GM12878 (cell line): ENCODE data around the gene TSBP1. TPM values are rescaled to one million over a fixed set of nuclear protein-coding genes. Genes with fewer than 3 reads are reported as not detected.

Experiments
- ATAC-seq: fragments of 200-7000 bp; cut with Tn5 transposase; 3 replicates; pipeline ENCODE4 v1.9.1; 2020; ENCODE audit warnings: mild to moderate bottlenecking, moderate library complexity
- BruUV-seq: library from RNA; stranded (reverse); fragments of 400-500 nt; replicated peaks from 2 replicates; lab custom pipeline; 2021; lab: Mats Ljungman, UMichigan
- CTCF ChIA-PET: fragments of 300-600 bp; sonication (Branson Sonifier 250); formaldehyde crosslinking; extraction: SDS; loops from one replicate; lab custom pipeline; 2021; ENCODE audit warnings: inconsistent platforms; lab: Yijun Ruan, JAX
- POLR2A ChIA-PET: fragments of 350-600 bp; formaldehyde crosslinking; extraction: SDS; loops from one replicate; lab custom pipeline; 2021; ENCODE audit warnings: inconsistent platforms; lab: Charles Lee
- RAD21 ChIA-PET: fragments of 300-600 bp; sonication (Branson Sonifier 250); formaldehyde crosslinking; loops from one replicate; lab custom pipeline; 2023; ENCODE audit warnings: antibody characterized with exemption; ENCODE audit not compliant: unreplicated experiment; lab: Charles Lee
- SMC1A ChIA-PET: fragments of 300-600 bp; sonication (Branson Sonifier 250); formaldehyde crosslinking; loops from one replicate; lab custom pipeline; 2023; ENCODE audit not compliant: unreplicated experiment, uncharacterized antibody; lab: Charles Lee
- DNase-seq: peaks from one replicate; pipeline ENCODE4 v3.0.0-alpha.2; 2011; ENCODE audit warnings: low read depth, low spot score
- FAIRE-seq: peaks from 3 replicates; lab custom pipeline; 2011; peaks lifted over from hg19 to GRCh38; lab: Jason Lieb, UNC
- H2AFZ ChIP-seq: 2 replicates; pipeline ENCODE4 v1.6.0; 2011; ENCODE audit warnings: low read depth, low read length, control low read depth; ENCODE audit not compliant: control insufficient read depth
- H3K27ac ChIP-seq: 2 replicates; pipeline ENCODE4 v1.5.1; 2011; ENCODE audit warnings: control low read depth; ENCODE audit not compliant: control insufficient read depth, insufficient read depth
- H3K27me3 ChIP-seq, 2 experiments: replicated peaks in 1 of 2; 2 replicates each; pipeline versions ENCODE4 v1.6.0 to v1.6.1; 2011; ENCODE audit warnings: low read length in 1 of 2; ENCODE audit not compliant: control insufficient read depth in 2 of 2, insufficient read depth in 2 of 2
- H3K36me3 ChIP-seq, 2 experiments: 2 replicates each; pipeline ENCODE4 v1.5.1; 2011; ENCODE audit warnings: low read length in 1 of 2; ENCODE audit not compliant: control insufficient read depth in 2 of 2, insufficient read depth in 2 of 2
- H3K4me1 ChIP-seq: 2 replicates; pipeline ENCODE4 v1.6.1; 2011; ENCODE audit warnings: mild to moderate bottlenecking, low read length, moderate library complexity, mixed read lengths; ENCODE audit not compliant: control insufficient read depth, insufficient read depth
- H3K4me2 ChIP-seq: 2 replicates; pipeline ENCODE4 v1.6.0; 2011; ENCODE audit warnings: control low read depth; ENCODE audit not compliant: control insufficient read depth, insufficient read depth
- H3K4me3 ChIP-seq: fragments of 200-600 bp; sonication (generic); 2 replicates; pipeline ENCODE4 v1.5.1; 2016
- H3K79me2 ChIP-seq: 2 replicates; pipeline ENCODE4 v1.6.0; 2011; ENCODE audit warnings: low read length; ENCODE audit not compliant: control insufficient read depth, insufficient read depth
- H3K9ac ChIP-seq: 2 replicates; pipeline ENCODE4 v1.8.0; 2011; ENCODE audit warnings: low read length, control low read depth, mixed read lengths; ENCODE audit not compliant: control insufficient read depth, insufficient read depth
- H3K9me3 ChIP-seq: replicated peaks from 3 replicates; pipeline ENCODE4 v1.5.1; 2011; ENCODE audit warnings: mild to moderate bottlenecking, low read length; ENCODE audit not compliant: control insufficient read depth, insufficient read depth
- H4K20me1 ChIP-seq: 2 replicates; pipeline ENCODE4 v1.6.0; 2011; ENCODE audit not compliant: control insufficient read depth, insufficient read depth
- ASH2L ChIP-seq: fragments of 300-600, 200-600 bp; sonication (generic); IDR thresholded peaks from 2 replicates; pipeline ENCODE4 v1.6.1; 2017; ENCODE audit warnings: low read depth, mild to moderate bottlenecking, borderline replicate concordance
- BACH1 ChIP-seq: fragments of 450-650 bp; IDR thresholded peaks from 2 replicates; pipeline ENCODE4 v1.6.1; 2017; ENCODE audit warnings: mild to moderate bottlenecking, borderline replicate concordance
- CREM ChIP-seq: IDR thresholded peaks from 2 replicates; pipeline ENCODE4 v1.6.1; 2014; ENCODE audit warnings: antibody characterized with exemption, low read depth
- EP300 ChIP-seq, 2 experiments: fragments of 150-350 bp in 1 of 2; IDR thresholded peaks; 2 replicates each; pipeline ENCODE4 v1.6.1; 2011 to 2012; ENCODE audit warnings: low read depth in 2 of 2, low read length in 2 of 2, borderline replicate concordance in 1 of 2, improper control_type of control experiment in 1 of 2, inconsistent platforms in 1 of 2; ENCODE audit not compliant: control insufficient read depth in 1 of 2
- ESRRA ChIP-seq: IDR thresholded peaks from 2 replicates; pipeline ENCODE4 v1.6.1; 2012; ENCODE audit warnings: mild to moderate bottlenecking, low read length, improper control_type of control experiment
- FOXM1 ChIP-seq: IDR thresholded peaks from 2 replicates; pipeline ENCODE4 v1.6.1; 2012; ENCODE audit warnings: low read depth, mild to moderate bottlenecking, inconsistent platforms, low read length, moderate library complexity
- HDAC2 ChIP-seq: fragments of 200-600 bp; sonication (generic); IDR thresholded peaks from 2 replicates; pipeline ENCODE4 v1.6.1; 2017
- JUNB ChIP-seq: IDR thresholded peaks from 2 replicates; pipeline ENCODE4 v1.6.1; 2016; ENCODE audit warnings: antibody characterized with exemption, mild to moderate bottlenecking
- LARP7 ChIP-seq: fragments of 450-650 bp; IDR thresholded peaks from 2 replicates; pipeline ENCODE4 v1.6.1; 2017; ENCODE audit warnings: mild to moderate bottlenecking
- MYC ChIP-seq: IDR thresholded peaks from 2 replicates; pipeline ENCODE4 v1.6.1; 2011; ENCODE audit warnings: mild to moderate bottlenecking, low read length, moderate library complexity, inconsistent platforms; ENCODE audit not compliant: insufficient read depth, insufficient replicate concordance, insufficient read length, severe bottlenecking
- NR2F1 ChIP-seq: fragments of 450-650 bp; conservative IDR thresholded peaks from 2 replicates; pipeline ENCODE4 v1.6.1; 2017; ENCODE audit warnings: mild to moderate bottlenecking
- PAX8 ChIP-seq: fragments of 450-650 bp; IDR thresholded peaks from 2 replicates; pipeline ENCODE4 v1.6.1; 2017; ENCODE audit warnings: mild to moderate bottlenecking, moderate library complexity
- PKNOX1 ChIP-seq: fragments of 450-650 bp; IDR thresholded peaks from 2 replicates; pipeline ENCODE4 v1.6.1; 2016; ENCODE audit warnings: mild to moderate bottlenecking
- POLR2AphosphoS5 ChIP-seq: IDR thresholded peaks from 2 replicates; pipeline ENCODE4 v1.6.1; 2011; ENCODE audit warnings: mild to moderate bottlenecking, low read length, inconsistent platforms
- RBBP5 ChIP-seq: fragments of 200-600 bp; sonication (generic); conservative IDR thresholded peaks from 2 replicates; pipeline ENCODE4 v1.6.1; 2016
- RELA ChIP-seq: fragments of 450-650 bp; IDR thresholded peaks from 2 replicates; pipeline ENCODE4 v1.8.0; 2014; ENCODE audit warnings: borderline replicate concordance; ENCODE audit not compliant: partially characterized antibody
- SMARCA5 ChIP-seq: fragments of 450-650 bp; IDR thresholded peaks from 2 replicates; pipeline ENCODE4 v1.6.1; 2017; ENCODE audit warnings: mild to moderate bottlenecking
- ZSCAN29 ChIP-seq: fragments of 450-650 bp; IDR thresholded peaks from 2 replicates; pipeline ENCODE4 v1.6.1; 2017; ENCODE audit warnings: mild to moderate bottlenecking, moderate library complexity
- ZZZ3 ChIP-seq: IDR thresholded peaks from 2 replicates; pipeline ENCODE4 v1.6.1; 2011; ENCODE audit warnings: low read depth; ENCODE audit not compliant: control insufficient read depth, insufficient read length
- in situ Hi-C: fragments of 300-500 bp; cut with MboI; formaldehyde crosslinking; loops from 9 replicates; pipeline ENCODE4 v1.14.3; 2018; ENCODE audit warnings: mixed read lengths
- intact Hi-C: fragments of 100-400 bp; cut with micrococcal nuclease; formaldehyde crosslinking; loops from one replicate; pipeline ENCODE4 v1.14.2; 2022; ENCODE audit not compliant: unreplicated experiment
- polyA plus RNA-seq, 11 experiments: library from polyadenylated mRNA; depleted of rRNA in 4 of 11; unstranded in 6 of 11; stranded (reverse) in 5 of 11; fragments of >200 nt; fragmentation: Nextera tagmentation in 4 of 11; fragmentation: Illumina TruSeq in 1 of 11; extraction: Ambion mirVana in 4 of 11; extraction: Trizol in 1 of 11; gene quantifications; 1 replicate in 1 of 11; 2 replicates in 10 of 11; pipeline versions ENCODE4 v1.2.1 to v1.2.3, GENCODE V29; 2011 to 2016; ENCODE audit warnings: inconsistent platforms in 2 of 11, missing spikeins in 2 of 11, low read depth in 1 of 11
- total RNA-seq, 4 experiments: library from RNA; depleted of rRNA in 3 of 4; stranded (reverse); fragments of >200 nt in 3 of 4; fragmentation: Illumina TruSeq in 1 of 4; extraction: Trizol in 1 of 4; gene quantifications; 2 replicates each; pipeline versions ENCODE4 v1.2.1 to v1.2.3, GENCODE V29; 2013 to 2021

The TSBP1 gene
- total and polyA plus RNA-seq, 10 of the 15 experiments (the other 5 are each of a cell fraction or from before 2014, with no cell fraction given): not detected

GRCh38 chr6:32329141-32329540 lies 42.6 kb downstream of the TSBP1 start:
- Histone ChIP-seq H3K27me3 (peaks cover 0 to 3% of the 10 kb centered on the region in 2 experiments; a peak in 2 of 4 replicates), H3K79me2 (no peaks in the 10 kb centered on the region)
- no TSS peak for BruUV-seq

More at GRCh38 chr6:32329141-32329540, 42.6 kb downstream of the TSBP1 start:
- in situ Hi-C loops (no loop called here), intact Hi-C loops (no loop called here)
- H3K4me1 ChIP-seq: peaks cover 6% of the 10 kb centered on the region
- ATAC-seq: no peak
- ChIA-PET SMC1A (no interaction called here), RAD21 (no interaction called here), POLR2A (no interaction called here), CTCF (no interaction called here)
- DNase-seq: no peak
- H3K36me3 ChIP-seq: no peaks in the 10 kb centered on the region
- H3K27ac ChIP-seq: no peak overlapping the region
- H2AFZ ChIP-seq: no peak overlapping the region
- no peak overlapping the region for H3K9ac ChIP-seq
- no peak for TF ChIP-seq BACH1
- TF ChIP-seq FOXM1: no peak
- TF ChIP-seq ASH2L: no peak
- TF ChIP-seq LARP7: no peak
- no peak for TF ChIP-seq HDAC2
- no peak for TF ChIP-seq SMARCA5
- no peak for TF ChIP-seq ZSCAN29
- TF ChIP-seq PKNOX1: no peak
- no peak for TF ChIP-seq ZZZ3
- no peak for TF ChIP-seq POLR2AphosphoS5
- no peak for TF ChIP-seq RELA
- no peak for TF ChIP-seq EP300 (IDR thresholded peaks at IDR 0.05; ENCODE audit: borderline replicate concordance in 1 of 2, control insufficient read depth in 1 of 2, low read depth in 2 of 2, low read length in 2 of 2)
- no peak for TF ChIP-seq NR2F1
- no peak for TF ChIP-seq JUNB
- no peak for TF ChIP-seq ESRRA
- no peak for TF ChIP-seq CREM
- TF ChIP-seq PAX8: no peak
- no peak for TF ChIP-seq RBBP5
- TF ChIP-seq MYC: no peak
- FAIRE-seq: no peak
- no peak overlapping the region for H3K4me3 ChIP-seq
- no peaks in the 10 kb centered on the region for H4K20me1 ChIP-seq
- H3K4me2 ChIP-seq: no peak overlapping the region
- H3K9me3 ChIP-seq: no peaks in the 10 kb centered on the region
